IMR-90 (cell line): ENCODE results near the gene CD2AP. TPM values are rescaled to one million over a fixed set of nuclear protein-coding genes. Genes with fewer than 3 reads are reported as not detected.

Experiments
- ATAC-seq: fragments of 200-7000 bp; cut with Tn5 transposase; 2 replicates; pipeline ENCODE4 v1.9.1; 2020; ENCODE audit warnings: low read depth, mild to moderate bottlenecking, moderate library complexity
- BruUV-seq: library from RNA; stranded (reverse); fragments of 400-500 nt; replicated peaks from 2 replicates; lab custom pipeline; 2021; lab: Mats Ljungman, UMichigan
- CTCF ChIA-PET: fragments of 300-600 bp; formaldehyde crosslinking; extraction: SDS; loops from one replicate; lab custom pipeline; 2021; ENCODE audit warnings: antibody characterized with exemption; lab: Yijun Ruan, JAX
- POLR2A ChIA-PET: fragments of 300-600 bp; sonication (Branson Sonifier 250); formaldehyde crosslinking; loops from one replicate; lab custom pipeline; 2022; ENCODE audit warnings: antibody characterized with exemption; ENCODE audit not compliant: unreplicated experiment; lab: Charles Lee
- DNase-seq: peaks from one replicate; pipeline ENCODE4 v3.0.0; 2013
- H2AFZ ChIP-seq: replicated peaks from 2 replicates; pipeline ENCODE3; 2013; ENCODE audit warnings: low read length, mild to moderate bottlenecking; ENCODE audit not compliant: poor library complexity
- H2AK5ac ChIP-seq: 2 replicates; pipeline ENCODE4 v1.6.1; 2013; ENCODE audit warnings: low read depth, low read length, inconsistent platforms
- H2AK9ac ChIP-seq: replicated peaks from 2 replicates; pipeline ENCODE3; 2013; ENCODE audit warnings: mild to moderate bottlenecking, low read depth, low read length, moderate library complexity; ENCODE audit not compliant: poor library complexity
- H2BK120ac ChIP-seq: 2 replicates; pipeline ENCODE4 v1.6.1; 2013; ENCODE audit warnings: low read depth, low read length, inconsistent platforms
- H2BK15ac ChIP-seq: 3 replicates; pipeline ENCODE4 v1.6.1; 2013; ENCODE audit warnings: low read depth, low read length, inconsistent platforms
- H2BK20ac ChIP-seq: 2 replicates; pipeline ENCODE4 v1.6.1; 2013; ENCODE audit warnings: low read depth, mild to moderate bottlenecking, inconsistent platforms, low read length, moderate library complexity
- H2BK5ac ChIP-seq: 2 replicates; pipeline ENCODE4 v1.6.1; 2013; ENCODE audit warnings: mild to moderate bottlenecking, low read depth, low read length, inconsistent platforms; ENCODE audit not compliant: poor library complexity, severe bottlenecking
- H3K14ac ChIP-seq: replicated peaks from 2 replicates; pipeline ENCODE4 v1.6.1; 2013; ENCODE audit warnings: low read depth, low read length, inconsistent platforms
- H3K18ac ChIP-seq: 2 replicates; pipeline ENCODE4 v1.6.1; 2013; ENCODE audit warnings: low read depth, low read length, control low read depth
- H3K23ac ChIP-seq: 2 replicates; pipeline ENCODE4 v1.6.1; 2013; ENCODE audit warnings: low read depth, low read length, inconsistent platforms
- H3K27ac ChIP-seq: 2 replicates; pipeline ENCODE4 v1.5.1; 2013; ENCODE audit warnings: mild to moderate bottlenecking, control low read depth, low read length; ENCODE audit not compliant: insufficient read depth
- H3K27me3 ChIP-seq: 2 replicates; pipeline ENCODE4 v1.6.1; 2013; ENCODE audit warnings: low read length; ENCODE audit not compliant: control insufficient read depth, insufficient read depth
- H3K36me3 ChIP-seq: 2 replicates; pipeline ENCODE4 v1.6.1; 2013; ENCODE audit warnings: low read length, mixed read lengths; ENCODE audit not compliant: control insufficient read depth, insufficient read depth
- H3K4ac ChIP-seq: 2 replicates; pipeline ENCODE4 v1.6.1; 2013; ENCODE audit warnings: low read depth, low read length, inconsistent platforms
- H3K4me1 ChIP-seq: 2 replicates; pipeline ENCODE4 v1.6.1; 2013; ENCODE audit warnings: low read length, mixed read lengths; ENCODE audit not compliant: control insufficient read depth, insufficient read depth
- H3K4me2 ChIP-seq: 2 replicates; pipeline ENCODE4 v1.6.1; 2013; ENCODE audit warnings: low read depth, mild to moderate bottlenecking, control low read depth, low read length, moderate library complexity
- H3K4me3 ChIP-seq: 2 replicates; pipeline ENCODE4 v1.5.1; 2013; ENCODE audit warnings: low read depth, mild to moderate bottlenecking, control low read depth, low read length, moderate library complexity; ENCODE audit not compliant: insufficient read depth
- H3K56ac ChIP-seq: 2 replicates; pipeline ENCODE4 v1.6.1; 2013; ENCODE audit warnings: low read length, inconsistent platforms; ENCODE audit not compliant: insufficient read depth; ENCODE audit errors: extremely low read depth
- H3K79me1 ChIP-seq, 2 experiments: 2 replicates each; pipeline ENCODE4 v1.6.1; 2013; ENCODE audit warnings: low read length in 2 of 2, inconsistent platforms in 1 of 2, low read depth in 1 of 2
- H3K9ac ChIP-seq: 2 replicates; pipeline ENCODE4 v1.6.1; 2013; ENCODE audit warnings: low read depth, low read length, control low read depth
- H3K9me1 ChIP-seq: 2 replicates; pipeline ENCODE4 v1.6.1; 2013; ENCODE audit warnings: low read length, inconsistent platforms; ENCODE audit not compliant: insufficient read depth
- H3K9me3 ChIP-seq: 2 replicates; pipeline ENCODE4 v1.6.1; 2013; ENCODE audit warnings: low read length; ENCODE audit not compliant: control insufficient read depth, insufficient read depth
- H4K20me1 ChIP-seq: 2 replicates; pipeline ENCODE4 v1.6.1; 2013; ENCODE audit warnings: low read length, inconsistent platforms; ENCODE audit not compliant: insufficient read depth
- H4K5ac ChIP-seq: 2 replicates; pipeline ENCODE4 v1.6.1; 2013; ENCODE audit warnings: mild to moderate bottlenecking, low read depth, low read length, control low read depth
- H4K8ac ChIP-seq, 2 experiments: 2 replicates each; pipeline ENCODE4 v1.6.1; 2013; ENCODE audit warnings: low read depth in 2 of 2, low read length in 2 of 2, control low read depth in 1 of 2, inconsistent platforms in 1 of 2
- H4K91ac ChIP-seq: 2 replicates; pipeline ENCODE4 v1.6.1; 2013; ENCODE audit warnings: low read depth, low read length, inconsistent platforms; ENCODE audit not compliant: insufficient read depth
- BHLHE40 ChIP-seq: fragments of 150-350 bp; IDR thresholded peaks from 2 replicates; pipeline ENCODE4 v1.6.1; 2016; ENCODE audit warnings: mild to moderate bottlenecking, low read depth, low read length
- CEBPB ChIP-seq: IDR thresholded peaks from 2 replicates; pipeline ENCODE4 v1.6.1; 2012; ENCODE audit warnings: low read depth, low read length, improper control_type of control experiment
- CHD1 ChIP-seq: IDR thresholded peaks from 2 replicates; pipeline ENCODE4 v1.6.1; 2012; ENCODE audit warnings: low read depth, low read length, improper control_type of control experiment
- CTCF ChIP-seq: conservative IDR thresholded peaks from 2 replicates; pipeline ENCODE4 v1.5.1; 2012; ENCODE audit warnings: mild to moderate bottlenecking, low read depth, low read length, improper control_type of control experiment
- ELK1 ChIP-seq: fragments of 150-350 bp; IDR thresholded peaks from 2 replicates; pipeline ENCODE4 v1.6.1; 2016; ENCODE audit warnings: low read depth, mild to moderate bottlenecking, low read length, moderate library complexity, borderline replicate concordance
- FOS ChIP-seq: fragments of 150-350 bp; IDR thresholded peaks from 2 replicates; pipeline ENCODE4 v1.6.1; 2016; ENCODE audit warnings: low read depth, low read length
- MAFK ChIP-seq: IDR thresholded peaks from 2 replicates; pipeline ENCODE4 v1.6.1; 2012; ENCODE audit warnings: low read depth, low read length, improper control_type of control experiment
- MAZ ChIP-seq: IDR thresholded peaks from 2 replicates; pipeline ENCODE4 v1.6.1; 2012; ENCODE audit warnings: low read depth, mild to moderate bottlenecking, low read length, improper control_type of control experiment, moderate library complexity, borderline replicate concordance
- MXI1 ChIP-seq: IDR thresholded peaks from 2 replicates; pipeline ENCODE4 v1.6.1; 2012; ENCODE audit warnings: low read depth, mild to moderate bottlenecking, low read length, moderate library complexity, borderline replicate concordance
- NFE2L2 ChIP-seq: fragments of 150-350 bp; IDR thresholded peaks from 2 replicates; pipeline ENCODE4 v1.6.1; 2016; ENCODE audit warnings: low read depth, mild to moderate bottlenecking, low read length
- POLR2A ChIP-seq: IDR thresholded peaks from 2 replicates; pipeline ENCODE4 v1.6.1; 2012; ENCODE audit warnings: mild to moderate bottlenecking, low read depth, low read length
- RAD21 ChIP-seq: IDR thresholded peaks from 2 replicates; pipeline ENCODE4 v1.6.1; 2012; ENCODE audit warnings: low read length, improper control_type of control experiment
- RCOR1 ChIP-seq: IDR thresholded peaks from 2 replicates; pipeline ENCODE4 v1.6.1; 2012; ENCODE audit warnings: mild to moderate bottlenecking, low read length, improper control_type of control experiment; ENCODE audit not compliant: insufficient replicate concordance
- RFX5 ChIP-seq: IDR thresholded peaks from 2 replicates; pipeline ENCODE4 v1.8.0; 2012; ENCODE audit warnings: low read depth, mild to moderate bottlenecking, low read length, moderate library complexity
- SMC3 ChIP-seq: fragments of 150-350 bp; IDR thresholded peaks from 2 replicates; pipeline ENCODE4 v1.6.1; 2016; ENCODE audit warnings: low read depth, mild to moderate bottlenecking, antibody characterized with exemption, low read length, moderate library complexity
- USF2 ChIP-seq: fragments of 150-350 bp; IDR thresholded peaks from 2 replicates; pipeline ENCODE4 v1.6.1; 2017; ENCODE audit warnings: mild to moderate bottlenecking, antibody characterized with exemption, low read length, low read depth
- WGBS, 2 experiments: methylation state at CpG; one replicate each; pipeline versions ENCODE4 v1.1.5 to v1.1.7; 2013; ENCODE audit warnings: missing lambda C conversion rate in 2 of 2; ENCODE audit not compliant: insufficient read length in 1 of 2; ENCODE audit errors: extremely low coverage in 2 of 2; 5-methylcytosine and 5-hydroxymethylcytosine counted together
- dilution Hi-C: fragments of 300-500 bp; cut with HindIII; formaldehyde crosslinking; loops from one replicate; pipeline ENCODE4 v1.14.3; 2018; ENCODE audit warnings: low sequenced_read_pairs; ENCODE audit not compliant: unreplicated experiment
- in situ Hi-C: fragments of 300-500 bp; cut with MboI; formaldehyde crosslinking; loops from 3 replicates; pipeline ENCODE4 v1.14.3; 2019; ENCODE audit warnings: low sequenced_read_pairs, inconsistent platforms, mixed read lengths
- intact Hi-C: fragments of 100-400 bp; cut with micrococcal nuclease; formaldehyde crosslinking; loops from 2 replicates; pipeline ENCODE4 v1.10.0; 2022
- polyA plus RNA-seq, 3 experiments: library from polyadenylated mRNA; depleted of rRNA; stranded (reverse); fragments of >200 nt; gene quantifications; 2 replicates each; pipeline ENCODE4 v1.2.3, GENCODE V29; 2012; ENCODE audit warnings: low replicate concordance in 1 of 3
- total RNA-seq: library from RNA; depleted of rRNA; stranded (reverse); fragments of >200 nt; gene quantifications from 2 replicates; pipeline ENCODE4 v1.2.3, GENCODE V29; 2012

Gene CD2AP
- total and polyA plus RNA-seq, 2 of the 4 experiments (the other 2 are of a cell fraction), result 5.3 to 7.5 TPM

GRCh38 chr6:47629954-47630353 is 152.4 kb downstream of the CD2AP start:
- Histone ChIP-seq H2BK15ac (no peak overlapping the region), H2BK5ac (no peak overlapping the region), H4K91ac (no peak overlapping the region), H2BK120ac (no peak overlapping the region), H3K27ac (no peak overlapping the region), H3K4me3 (no peak overlapping the region), H3K4me1 (no peaks in the 10 kb centered on the region), H3K14ac (no peak overlapping the region), H3K56ac (no peak overlapping the region), H4K20me1 (no peaks in the 10 kb centered on the region), H3K23ac (no peak overlapping the region), H3K4ac (no peak overlapping the region), H2AK9ac (no peak overlapping the region), H3K9me1 (no peaks in the 10 kb centered on the region), H3K27me3 (no peaks in the 10 kb centered on the region), H2BK20ac (no peak overlapping the region), H3K9ac (no peak overlapping the region), H3K4me2 (no peak overlapping the region), H3K36me3 (no peaks in the 10 kb centered on the region), H4K8ac (no peak overlapping the region), H4K5ac (no peak overlapping the region), H2AK5ac (no peak overlapping the region), H3K9me3 (no peaks in the 10 kb centered on the region), H3K18ac (no peak overlapping the region), H2AFZ (no peak overlapping the region), H3K79me1 (no peaks in the 10 kb centered on the region)
- 100% methylated on average over 1 of the region's 4 CpGs; no CpG with 5 or more reads in 1 of the 2 experiments for WGBS, 2 experiments
- TF ChIP-seq CHD1 (no peak), MXI1 (no peak), MAZ (no peak), RCOR1 (no peak), MAFK (no peak), RAD21 (no peak), CEBPB (no peak), ELK1 (no peak), RFX5 (no peak), CTCF (no peak), USF2 (no peak), SMC3 (no peak), BHLHE40 (no peak), FOS (no peak), POLR2A (no peak), NFE2L2 (no peak)
- ChIA-PET POLR2A (no interaction called here), CTCF (interaction anchor here (1.6 to 1.9 kb wide), 3 partner anchors 20 to 150 kb away, joined by 3 to 15 read pairs (median 6); no protein-coding TSS in a partner anchor)
- no peak for ATAC-seq
- BruUV-seq, result no TSS peak
- in situ Hi-C loops, result loop anchor here (5.0 kb wide), 1 partner anchor 142 kb away; no protein-coding TSS in a partner anchor
- DNase-seq, result no peak
- intact Hi-C loops, result loop anchor here (2.0 to 10.0 kb wide), 3 partner anchors 153 to 1785 kb away; partner anchors contain the start of gene CD2AP
- dilution Hi-C loops, result no loop called here
